Activated CD8-positive, alpha-beta memory T cell treated with anti-CD3 and anti-CD28 coated beads, Interleukin-2, amount 50 U/mL, for 1 hour (primary cell): ENCODE data around the gene TMEM26.

ENCODE experiments used
- DNase-seq: peaks from one replicate; pipeline ENCODE4 v3.0.0-alpha.2; 2020; ENCODE audit errors: extremely low read depth

The TMEM26 gene

GRCh38 chr10:61460835-61461234 is 7.7 kb upstream of the TMEM26 start:
- DNase-seq, result no peak

- no peak for DNase-seq
Observed at GRCh38 chr10:61458031-61458430, 4.8 kb upstream of the TMEM26 start.

GRCh38 chr10:61456095-61456789 is 3.1 kb upstream of the TMEM26 start:
- no peak for DNase-seq

GRCh38 chr10:61455656-61456055 is 2.5 kb upstream of the TMEM26 start:
- no peak for DNase-seq

GRCh38 chr10:61454541-61454940 is 1.4 kb upstream of the TMEM26 start:
- no peak for DNase-seq

- DNase-seq, result no peak
Observed at GRCh38 chr10:61452151-61452651, 980 bp downstream of the TMEM26 start.

- DNase-seq, result no peak
Observed at GRCh38 chr10:61451357-61451756, 1.8 kb downstream of the TMEM26 start.

GRCh38 chr10:61448841-61449600 is 4.2 kb downstream of the TMEM26 start:
- no peak for DNase-seq

- DNase-seq, result no peak
Observed at GRCh38 chr10:61448091-61448490, 5.1 kb downstream of the TMEM26 start.

GRCh38 chr10:61439058-61439609 is 14.0 kb downstream of the TMEM26 start:
- DNase-seq, result no peak

- DNase-seq, result no peak
Observed at GRCh38 chr10:61438141-61438988, 14.8 kb downstream of the TMEM26 start.

GRCh38 chr10:61423178-61423577 is 30.0 kb downstream of the TMEM26 start:
- no peak for DNase-seq

- no peak for DNase-seq
Observed at GRCh38 chr10:61417661-61418060, 35.5 kb downstream of the TMEM26 start.

- DNase-seq, result no peak
Observed at GRCh38 chr10:61415824-61416223, 37.4 kb downstream of the TMEM26 start.

- DNase-seq, result no peak
Observed at GRCh38 chr10:61411706-61412105, 41.5 kb downstream of the TMEM26 start.

GRCh38 chr10:61410353-61411070 is 42.7 kb downstream of the TMEM26 start:
- no peak for DNase-seq

GRCh38 chr10:61409157-61409556 is 44.0 kb downstream of the TMEM26 start:
- no peak for DNase-seq

- DNase-seq, result no peak
Observed at GRCh38 chr10:61408105-61408504, 45.1 kb downstream of the TMEM26 start.

GRCh38 chr10:61406736-61407135 is 46.4 kb downstream of the TMEM26 start:
- DNase-seq, result no peak

GRCh38 chr10:61406242-61406641 is 46.9 kb downstream of the TMEM26 start:
- DNase-seq, result no peak

- DNase-seq, result no peak
Observed at GRCh38 chr10:61404751-61405150, 48.4 kb downstream of the TMEM26 start.
